ENCODE results near the gene EFCAB11.
A peak's percentile ranks its signal among the peaks of the same experiment; 100 is the strongest.

Gene EFCAB11

GRCh38 chr14:89954070-89955021 lies at the start of gene EFCAB11:
Gene EFCAB11, minus strand, starts transcription at chr14:89954730. Its CDS starts 70 bp downstream, at chr14:89954660.
- DNase-seq (ENCODE audit: low read depth, low spot score) = peak; percentile 96

GRCh38 chr14:90003526-90004307 lies 49.2 kb upstream of the EFCAB11 start:
- DNase-seq (ENCODE audit: low read depth, low spot score) = no peak

- no peak for DNase-seq (ENCODE audit: low read depth, low spot score)
Measured at GRCh38 chr14:90000935-90001334, 46.4 kb upstream of the EFCAB11 start.

GRCh38 chr14:89996963-89997362 lies 42.4 kb upstream of the EFCAB11 start:
- DNase-seq (ENCODE audit: low read depth, low spot score) = no peak

GRCh38 chr14:89992273-89992672 lies 37.7 kb upstream of the EFCAB11 start:
- DNase-seq (ENCODE audit: low read depth, low spot score) = no peak

GRCh38 chr14:89990623-89991275 lies 36.2 kb upstream of the EFCAB11 start:
- no peak for DNase-seq (ENCODE audit: low read depth, low spot score)

- no peak for DNase-seq (ENCODE audit: low read depth, low spot score)
Measured at GRCh38 chr14:89990218-89990617, 35.7 kb upstream of the EFCAB11 start.

- no peak for DNase-seq (ENCODE audit: low read depth, low spot score)
Measured at GRCh38 chr14:89988787-89989186, 34.3 kb upstream of the EFCAB11 start.

- no peak for DNase-seq (ENCODE audit: low read depth, low spot score)
Measured at GRCh38 chr14:89987161-89987475, 32.6 kb upstream of the EFCAB11 start.

GRCh38 chr14:89986462-89987160 lies 32.1 kb upstream of the EFCAB11 start:
- DNase-seq (ENCODE audit: low read depth, low spot score) = no peak

GRCh38 chr14:89983375-89983774 lies 28.8 kb upstream of the EFCAB11 start:
- no peak for DNase-seq (ENCODE audit: low read depth, low spot score)

- no peak for DNase-seq (ENCODE audit: low read depth, low spot score)
Measured at GRCh38 chr14:89978656-89979055, 24.1 kb upstream of the EFCAB11 start.

- no peak for DNase-seq (ENCODE audit: low read depth, low spot score)
Measured at GRCh38 chr14:89977668-89978067, 23.1 kb upstream of the EFCAB11 start.

GRCh38 chr14:89973234-89973823 lies 18.8 kb upstream of the EFCAB11 start:
- no peak for DNase-seq (ENCODE audit: low read depth, low spot score)

GRCh38 chr14:89965839-89966238 lies 11.3 kb upstream of the EFCAB11 start:
- no peak for DNase-seq (ENCODE audit: low read depth, low spot score)

GRCh38 chr14:89963288-89963978 lies 8.9 kb upstream of the EFCAB11 start:
- DNase-seq (ENCODE audit: low read depth, low spot score) = no peak

GRCh38 chr14:89960914-89961313 lies 6.4 kb upstream of the EFCAB11 start:
- DNase-seq (ENCODE audit: low read depth, low spot score) = no peak

- no peak for DNase-seq (ENCODE audit: low read depth, low spot score)
Measured at GRCh38 chr14:89959853-89960445, 5.4 kb upstream of the EFCAB11 start.

- DNase-seq (ENCODE audit: low read depth, low spot score) = no peak
Measured at GRCh38 chr14:89958966-89959365, 4.4 kb upstream of the EFCAB11 start.

GRCh38 chr14:89957791-89958190 lies 3.3 kb upstream of the EFCAB11 start:
- DNase-seq (ENCODE audit: low read depth, low spot score) = no peak

All from activated CD4-positive, CD25-positive, alpha-beta regulatory T cell treated with anti-CD3 and anti-CD28 coated beads, Interleukin-2, amount 50 U/mL, for 16 hours (primary cell).